Dermis blood vessel endothelial cell (primary cell): ENCODE results near the gene TRMT112. TPM values are rescaled to one million over a fixed set of nuclear protein-coding genes. Genes with fewer than 3 reads are reported as not detected.

ENCODE experiments used
- DNase-seq: peaks from one replicate; pipeline ENCODE4 v3.0.0; 2010
- total RNA-seq: library from RNA; depleted of rRNA; stranded (reverse); fragments of >200 nt; gene quantifications from 2 replicates; pipeline ENCODE4 v1.2.3, GENCODE V29; 2014

The TRMT112 gene
- total RNA-seq, 1 donor from 2014 or later: 290 TPM

- DNase-seq: no peak
Observed at GRCh38 chr11:64291262-64291751, 26.1 kb downstream of the TRMT112 start, which contains the start of gene KCNK4. Gene KCNK4 (plus strand): TSS chr11:64291302. CDS start chr11:64293019, 1,717 bp downstream.

GRCh38 chr11:64290352-64291261 is 26.8 kb downstream of the TRMT112 start:
- no peak for DNase-seq

- DNase-seq: no peak
Observed at GRCh38 chr11:64289002-64289564, 28.3 kb downstream of the TRMT112 start.

GRCh38 chr11:64288353-64288750 is 29.0 kb downstream of the TRMT112 start:
- no peak for DNase-seq

- DNase-seq: no peak
Observed at GRCh38 chr11:64287676-64288352, 29.5 kb downstream of the TRMT112 start.

GRCh38 chr11:64286801-64287159 is 30.6 kb downstream of the TRMT112 start:
- no peak for DNase-seq

- DNase-seq: peak; percentile 29
Observed at GRCh38 chr11:64285885-64286800, 31.2 kb downstream of the TRMT112 start.

- DNase-seq: peak; percentile 76
Observed at GRCh38 chr11:64284962-64285884, 32.1 kb downstream of the TRMT112 start, which contains the start of gene GPR137. Gene GPR137 (plus strand): TSS chr11:64285848. CDS start chr11:64286525, 677 bp downstream.

GRCh38 chr11:64284048-64284961 is 33.1 kb downstream of the TRMT112 start, which contains the start of gene BAD:
Gene BAD (minus strand): TSS chr11:64284665. CDS start chr11:64284368, 297 bp downstream.
- DNase-seq: peak; percentile 94

GRCh38 chr11:64283092-64283491 is 34.3 kb downstream of the TRMT112 start:
- no peak for DNase-seq

- DNase-seq: no peak
Observed at GRCh38 chr11:64281957-64282770, 35.2 kb downstream of the TRMT112 start.

- DNase-seq: no peak
Observed at GRCh38 chr11:64278576-64279190, 38.7 kb downstream of the TRMT112 start.

GRCh38 chr11:64276653-64277431 is 40.5 kb downstream of the TRMT112 start:
- DNase-seq: no peak

- DNase-seq: no peak
Observed at GRCh38 chr11:64275841-64276240, 41.5 kb downstream of the TRMT112 start.

GRCh38 chr11:64275031-64275800 is 42.1 kb downstream of the TRMT112 start:
- no peak for DNase-seq

- DNase-seq: peak; percentile 100
Observed at GRCh38 chr11:64269540-64270220, 47.7 kb downstream of the TRMT112 start.
